ENCODE data around the gene ATP5F1D.
"Not testable (repeated sequence)": the region's sequence is repeated elsewhere in the genome, so short reads cannot be mapped to it uniquely, and the experiment has no call there.

Gene ATP5F1D

DNA sequence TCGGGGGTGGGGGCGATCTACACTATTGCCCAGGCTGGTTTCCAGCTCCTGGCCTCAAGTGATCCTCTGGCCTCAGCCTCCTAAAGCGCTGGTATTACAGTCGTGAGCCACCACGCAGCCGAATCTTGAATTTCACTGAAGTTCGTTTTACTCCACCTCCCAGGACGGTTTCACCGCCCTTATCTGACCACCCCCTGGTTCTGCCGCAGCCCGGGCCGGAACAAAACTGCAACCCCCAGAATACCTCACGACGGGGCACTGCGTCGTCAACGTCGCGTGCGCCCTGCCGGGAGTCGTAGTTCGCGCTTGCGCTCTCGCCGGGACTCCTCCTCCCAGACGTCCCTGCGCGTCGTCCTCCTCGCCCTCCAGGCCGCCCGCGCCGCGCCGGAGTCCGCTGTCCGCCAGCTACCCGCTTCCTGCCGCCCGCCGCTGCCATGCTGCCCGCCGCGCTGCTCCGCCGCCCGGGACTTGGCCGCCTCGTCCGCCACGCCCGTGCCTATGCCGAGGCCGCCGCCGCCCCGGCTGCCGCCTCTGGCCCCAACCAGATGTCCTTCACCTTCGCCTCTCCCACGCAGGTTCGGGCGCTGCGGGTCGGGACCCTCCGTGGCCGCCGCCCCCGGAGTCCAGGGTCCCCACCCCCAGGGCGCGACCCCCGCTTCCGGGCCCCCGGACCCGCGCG, at the start of gene ATP5F1D:
ATP5F1D (plus strand) TSS at position 335 of the 679 bp plus-strand sequence; CDS start at position 435, 100 bp downstream.
- peak; percentile 72 for DNase-seq

DNA sequence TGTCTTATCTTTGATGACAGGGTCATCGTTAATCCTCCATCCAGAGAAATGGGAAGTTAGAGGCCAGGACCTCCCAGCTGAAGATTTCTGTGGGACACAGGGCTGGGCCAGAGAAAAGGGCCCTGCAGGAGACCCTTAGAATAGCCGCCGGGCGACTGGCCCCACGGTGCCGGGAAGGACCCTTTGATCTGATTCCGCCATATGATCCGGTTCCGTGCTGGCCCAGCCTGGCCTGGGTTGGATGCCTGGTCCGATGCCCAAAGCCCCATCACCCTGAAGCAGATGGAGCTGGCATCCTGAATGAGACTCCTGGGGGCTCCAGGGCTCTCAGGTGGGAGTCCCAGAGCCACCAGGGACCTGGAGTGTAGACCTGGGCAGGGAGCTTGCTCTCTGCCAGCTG, 42.0 kb upstream of the ATP5F1D start:
- DNase-seq: no peak

DNA sequence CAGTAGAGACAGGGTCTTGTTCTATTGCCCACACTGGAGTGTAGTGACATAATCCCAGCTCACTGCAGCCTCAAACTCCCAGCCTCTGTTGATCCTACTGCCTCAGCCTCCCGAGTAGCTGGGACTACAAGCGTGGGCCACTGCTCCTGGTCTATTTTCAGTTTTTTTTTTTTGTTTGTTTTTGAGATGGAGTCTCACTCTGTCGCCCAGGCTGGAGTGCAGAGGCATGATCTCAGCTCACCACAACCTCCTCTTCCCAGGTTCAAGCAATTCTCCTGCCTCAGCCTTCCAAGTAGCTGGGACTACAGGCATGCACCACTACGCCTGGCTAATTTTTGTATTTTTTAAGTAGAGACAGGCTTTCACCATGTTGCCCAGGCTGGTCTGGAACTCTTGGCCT, 40.9 kb upstream of the ATP5F1D start:
- not testable (repeated sequence) for DNase-seq

DNA sequence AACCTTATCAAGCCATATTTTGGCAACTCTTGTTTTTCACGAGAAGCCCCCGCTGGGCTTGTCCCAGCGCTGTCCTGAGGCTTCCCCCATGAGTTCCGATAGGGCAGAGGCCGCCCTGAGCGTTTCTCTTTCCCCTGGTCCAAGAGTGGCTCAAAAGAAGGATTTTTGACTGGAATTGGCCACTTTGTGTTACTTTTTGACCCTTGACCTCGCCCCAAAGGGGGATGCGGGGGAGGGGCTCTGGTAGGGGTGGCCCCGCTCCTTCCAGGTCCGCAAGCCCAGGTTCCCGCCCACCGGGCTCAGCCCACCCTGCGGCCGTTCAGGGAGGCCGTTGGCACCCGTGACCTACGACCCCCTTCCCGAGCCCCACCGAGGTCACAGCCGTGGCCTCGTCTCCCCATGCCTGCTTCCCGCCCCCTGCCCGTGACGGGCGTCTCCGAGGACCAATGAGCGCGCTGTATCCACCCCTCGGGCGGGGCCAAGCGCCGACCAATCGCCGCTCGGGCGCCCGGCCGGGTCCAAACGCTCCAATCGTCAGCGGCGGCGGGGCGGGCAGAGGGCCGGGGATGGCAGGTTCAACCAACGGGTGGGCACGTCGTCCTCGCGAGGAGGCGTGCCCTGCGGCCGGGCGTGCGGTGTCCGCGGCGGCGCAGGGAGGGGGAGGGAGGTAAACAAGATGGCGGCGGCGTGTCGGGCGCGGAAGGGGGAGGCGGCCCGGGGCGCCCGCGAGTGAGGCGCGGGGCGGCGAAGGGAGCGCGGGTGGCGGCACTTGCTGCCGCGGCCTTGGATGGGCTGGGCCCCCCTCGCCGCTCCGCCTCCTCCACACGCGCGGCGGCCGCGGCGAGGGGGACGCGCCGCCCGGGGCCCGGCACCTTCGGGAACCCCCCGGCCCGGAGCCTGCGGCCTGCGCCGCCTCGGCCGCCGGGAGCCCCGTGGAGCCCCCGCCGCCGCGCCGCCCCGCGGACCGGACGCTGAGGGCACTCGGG, 36.1 kb upstream of the ATP5F1D start, which contains the start of gene STK11:
STK11 (plus strand) TSS at position 665 of the 986 bp plus-strand sequence. CDS start 1,136 bp downstream, outside the sequence.
- peak; percentile 84 for DNase-seq

DNA sequence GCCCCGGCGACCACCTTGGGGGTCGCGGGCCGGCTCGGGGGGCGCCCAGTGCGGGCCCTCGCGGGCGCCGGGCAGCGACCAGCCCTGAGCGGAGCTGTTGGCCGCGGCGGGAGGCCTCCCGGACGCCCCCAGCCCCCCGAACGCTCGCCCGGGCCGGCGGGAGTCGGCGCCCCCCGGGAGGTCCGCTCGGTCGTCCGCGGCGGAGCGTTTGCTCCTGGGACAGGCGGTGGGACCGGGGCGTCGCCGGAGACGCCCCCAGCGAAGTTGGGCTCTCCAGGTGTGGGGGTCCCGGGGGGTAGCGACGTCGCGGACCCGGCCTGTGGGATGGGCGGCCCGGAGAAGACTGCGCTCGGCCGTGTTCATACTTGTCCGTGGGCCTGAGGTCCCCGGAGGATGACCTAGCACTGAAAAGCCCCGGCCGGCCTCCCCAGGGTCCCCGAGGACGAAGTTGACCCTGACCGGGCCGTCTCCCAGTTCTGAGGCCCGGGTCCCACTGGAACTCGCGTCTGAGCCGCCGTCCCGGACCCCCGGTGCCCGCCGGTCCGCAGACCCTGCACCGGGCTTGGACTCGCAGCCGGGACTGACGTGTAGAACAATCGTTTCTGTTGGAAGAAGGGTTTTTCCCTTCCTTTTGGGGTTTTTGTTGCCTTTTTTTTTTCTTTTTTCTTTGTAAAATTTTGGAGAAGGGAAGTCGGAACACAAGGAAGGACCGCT, 35.2 kb upstream of the ATP5F1D start:
- DNase-seq: no peak

DNA sequence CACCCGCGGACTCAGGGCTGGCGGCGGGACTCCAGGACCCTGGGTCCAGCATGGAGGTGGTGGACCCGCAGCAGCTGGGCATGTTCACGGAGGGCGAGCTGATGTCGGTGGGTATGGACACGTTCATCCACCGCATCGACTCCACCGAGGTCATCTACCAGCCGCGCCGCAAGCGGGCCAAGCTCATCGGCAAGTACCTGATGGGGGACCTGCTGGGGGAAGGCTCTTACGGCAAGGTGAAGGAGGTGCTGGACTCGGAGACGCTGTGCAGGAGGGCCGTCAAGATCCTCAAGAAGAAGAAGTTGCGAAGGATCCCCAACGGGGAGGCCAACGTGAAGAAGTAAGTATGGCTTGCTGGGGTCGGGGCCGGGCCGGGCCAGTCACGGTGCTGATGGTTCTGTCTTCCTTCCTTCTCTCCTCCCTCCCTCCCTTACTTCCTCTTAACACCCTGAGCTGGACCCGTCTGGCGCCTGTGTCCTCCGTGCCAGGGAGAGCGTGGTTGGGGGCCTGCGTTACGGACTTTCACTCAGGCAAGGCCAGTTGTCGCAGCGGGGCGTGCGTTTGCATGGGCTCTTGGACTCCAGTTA, 34.6 kb upstream of the ATP5F1D start:
- no peak for DNase-seq

DNA sequence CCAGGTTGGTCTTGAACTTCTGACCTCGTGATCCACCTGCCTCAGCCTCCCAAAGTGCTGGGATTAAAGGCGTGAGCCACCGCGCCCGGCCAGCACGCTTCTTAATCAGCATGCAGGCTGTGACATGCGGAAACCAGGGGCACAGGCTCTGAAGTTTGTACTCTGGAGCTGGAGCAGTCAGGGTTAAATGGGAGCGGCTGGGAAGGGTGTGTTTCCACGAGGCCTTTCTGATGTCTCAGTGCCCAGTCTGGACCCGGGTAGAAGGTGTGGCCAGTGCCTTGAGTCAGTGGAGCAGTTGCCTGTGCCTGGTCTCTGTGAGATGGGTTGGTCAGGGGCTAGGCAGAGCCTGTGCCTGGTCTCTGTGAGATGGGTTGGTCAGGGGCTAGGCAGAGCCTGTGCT, 32.7 kb upstream of the ATP5F1D start:
- not testable (repeated sequence) for DNase-seq

DNA sequence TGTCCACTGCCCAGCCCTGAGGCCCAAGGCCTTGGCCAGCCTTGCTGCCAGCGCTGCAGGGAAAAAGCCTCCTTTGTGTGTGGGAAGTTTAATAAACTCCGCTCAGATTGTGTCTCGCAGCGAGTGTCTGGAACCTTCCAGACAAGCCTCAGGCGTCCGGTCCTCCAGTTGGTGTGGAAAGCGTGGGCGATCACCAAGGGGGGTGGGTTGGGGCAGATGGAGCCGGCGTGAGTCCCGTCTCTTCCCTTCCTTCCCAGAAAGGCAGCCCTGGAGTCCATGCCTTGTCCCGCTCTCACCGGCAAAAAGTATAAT, 31.4 kb upstream of the ATP5F1D start:
- no peak for DNase-seq

DNA sequence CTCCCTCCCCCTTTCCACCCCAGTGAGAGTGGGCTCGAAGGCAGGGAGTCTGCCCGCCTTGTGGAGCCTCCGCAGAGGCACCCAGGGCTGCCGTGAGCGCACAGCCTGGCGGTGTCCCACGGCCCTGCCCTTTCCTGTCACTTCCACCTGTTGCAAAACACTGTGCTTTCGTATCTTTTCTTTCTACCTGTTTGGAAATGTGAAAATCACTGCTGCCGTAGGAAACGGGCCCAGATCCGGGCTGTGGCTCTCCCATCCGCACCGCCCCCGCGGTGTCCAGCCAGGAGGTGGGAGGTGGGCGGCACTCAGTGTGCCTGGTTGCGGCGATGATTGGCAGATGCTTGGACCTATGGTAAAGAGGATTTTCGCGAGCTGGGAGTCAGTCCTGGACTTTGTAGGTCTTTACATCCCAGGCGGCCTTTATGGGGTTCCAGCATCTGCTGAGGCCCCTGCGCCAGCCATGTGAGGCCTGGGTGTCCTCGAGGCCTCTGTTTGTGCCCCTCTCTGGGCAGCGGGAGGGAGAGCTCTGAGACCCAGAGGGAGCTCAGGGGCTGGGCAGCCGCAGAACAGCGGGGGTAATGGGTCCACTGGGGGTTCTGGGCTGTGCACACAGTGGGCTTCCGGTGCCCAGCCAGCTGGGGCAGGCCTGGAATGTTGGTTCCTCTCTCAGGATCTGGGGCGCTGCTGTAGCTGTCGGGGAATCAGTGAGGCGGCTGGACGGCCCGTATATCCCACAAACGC, 29.9 kb upstream of the ATP5F1D start:
- DNase-seq: no peak

DNA sequence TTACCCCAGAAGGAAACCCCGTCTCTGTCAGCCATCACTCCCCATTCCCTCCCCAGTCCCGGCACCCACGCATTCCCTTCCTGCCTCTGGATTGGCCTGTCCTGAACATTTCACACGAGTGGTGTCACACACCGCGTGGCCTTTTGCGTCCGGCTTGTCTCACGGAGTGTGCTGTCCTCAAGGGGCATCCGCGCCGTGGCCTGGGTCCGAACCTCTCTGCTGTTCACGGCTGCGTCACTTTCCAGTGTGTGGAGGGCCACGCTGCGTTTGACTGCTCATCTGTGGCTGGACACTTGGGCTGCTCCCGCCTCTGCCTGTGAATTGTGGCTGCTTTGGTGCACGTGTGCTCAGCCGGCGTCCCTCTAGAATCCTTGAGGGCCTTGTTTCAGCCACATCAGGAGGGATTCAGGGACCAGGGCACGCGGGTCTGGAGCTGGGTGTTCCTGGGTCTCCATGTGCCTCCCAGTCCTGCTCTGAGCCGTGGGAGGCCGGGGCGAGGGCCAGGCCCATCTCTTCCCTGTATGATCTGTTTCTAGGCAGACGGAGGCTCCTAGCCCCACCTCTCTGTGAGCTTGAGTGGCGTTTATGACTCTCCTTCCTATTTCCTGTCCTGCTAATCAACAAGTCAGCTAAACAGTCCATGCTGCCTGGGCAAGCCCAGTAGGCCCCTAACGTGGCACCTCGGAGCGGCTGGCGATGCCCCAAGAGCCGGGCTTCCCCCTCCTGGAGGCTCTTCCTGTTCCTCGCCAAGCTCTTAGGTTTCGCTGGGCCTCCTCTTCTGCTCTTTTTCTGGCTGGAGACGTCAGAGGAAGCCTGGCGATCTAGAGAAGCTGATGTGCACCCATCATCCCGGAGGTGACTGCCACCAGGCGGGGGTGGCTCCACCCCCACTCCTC, 27.9 kb upstream of the ATP5F1D start:
- no peak for DNase-seq

DNA sequence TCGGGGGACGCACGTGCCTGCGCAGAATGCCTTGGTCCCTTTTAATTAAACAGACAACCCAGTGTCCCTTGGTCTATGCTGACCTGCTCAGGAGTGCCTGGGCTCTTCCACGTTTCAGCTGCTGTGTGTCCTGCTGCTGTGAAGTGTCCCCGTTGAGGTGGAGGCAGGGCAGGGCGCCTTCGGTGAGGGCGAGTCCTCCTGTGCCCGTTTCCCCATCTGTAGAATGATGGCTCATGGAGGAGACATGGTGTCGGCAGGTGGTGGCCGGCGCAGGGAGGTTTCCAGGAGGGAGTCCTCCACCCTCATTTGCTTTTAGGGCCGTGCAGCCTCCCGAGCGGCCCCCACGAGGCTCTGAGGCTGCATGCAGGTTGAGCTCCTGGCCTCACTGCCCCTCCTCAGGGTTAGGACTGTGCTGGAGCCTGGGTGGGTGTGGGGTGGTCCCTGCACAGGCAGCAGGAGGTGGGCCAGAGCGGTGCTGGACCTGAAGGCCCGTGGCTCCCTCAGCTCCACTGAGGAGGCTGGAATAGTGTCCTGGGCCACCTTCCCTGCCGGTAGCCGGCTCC, 27.2 kb upstream of the ATP5F1D start:
- DNase-seq: no peak

DNA sequence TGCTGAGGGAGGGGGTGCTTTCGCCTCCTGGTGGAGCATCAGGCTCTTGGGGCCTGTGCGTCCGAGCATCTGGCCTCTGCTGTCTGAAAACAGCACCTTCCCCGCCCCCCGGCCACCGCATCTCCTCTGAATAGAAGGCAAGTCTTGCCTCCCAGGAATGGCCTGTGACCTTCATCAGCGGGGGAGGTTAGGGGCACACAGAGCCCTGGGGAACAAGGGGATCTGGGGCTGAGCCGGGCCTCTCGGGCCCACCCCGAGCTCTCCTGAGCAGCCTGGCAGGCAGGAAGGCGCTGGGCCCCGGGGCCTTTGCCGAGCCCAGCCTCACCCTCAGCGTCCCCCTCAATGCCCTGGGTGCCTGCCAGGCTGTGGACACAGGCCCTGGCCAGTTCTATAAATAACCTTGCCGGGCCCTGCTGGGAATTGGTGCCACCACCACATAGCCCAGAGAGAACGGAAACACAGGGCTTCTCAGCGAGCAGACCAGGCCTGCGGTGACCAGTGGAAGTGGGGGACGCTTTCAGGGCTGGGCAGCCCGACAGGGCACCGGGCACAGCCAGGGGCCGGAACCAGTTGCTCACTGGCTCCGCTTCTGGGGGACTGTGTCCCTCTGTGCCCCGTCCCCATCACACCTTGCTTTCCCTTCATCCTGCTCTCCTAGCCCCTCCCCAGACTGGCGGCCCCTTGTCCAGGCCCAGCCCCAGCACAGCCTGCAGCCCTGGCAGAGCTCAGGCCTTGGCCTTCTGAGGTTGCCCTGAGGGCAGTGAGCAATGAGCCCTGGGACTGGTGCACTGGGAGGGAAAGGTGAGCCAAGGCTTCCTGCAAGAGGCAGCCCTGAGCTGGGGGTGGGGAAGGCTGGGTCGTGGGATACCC, 26.5 kb upstream of the ATP5F1D start:
- no peak for DNase-seq

DNA sequence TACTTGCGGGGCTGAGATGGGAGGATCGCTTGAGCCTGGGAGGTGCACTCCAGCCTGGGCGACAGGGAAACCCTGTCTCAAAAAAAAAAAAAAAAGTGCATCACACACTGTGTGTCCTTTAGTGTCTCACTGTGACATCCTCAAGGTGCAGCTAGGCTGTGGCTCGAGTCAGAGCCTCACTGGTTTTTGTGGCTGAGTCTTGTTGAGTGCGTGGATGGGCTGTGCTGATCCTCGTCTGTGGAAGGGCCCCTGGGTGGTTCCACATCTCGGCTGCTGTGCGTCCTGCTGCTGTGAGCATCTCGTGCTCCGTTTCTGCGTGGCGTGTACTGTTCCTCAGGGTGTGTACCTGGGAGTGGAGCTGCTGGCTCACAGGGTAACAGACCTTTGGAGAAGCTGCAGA, 24.8 kb upstream of the ATP5F1D start:
- DNase-seq: no peak

DNA sequence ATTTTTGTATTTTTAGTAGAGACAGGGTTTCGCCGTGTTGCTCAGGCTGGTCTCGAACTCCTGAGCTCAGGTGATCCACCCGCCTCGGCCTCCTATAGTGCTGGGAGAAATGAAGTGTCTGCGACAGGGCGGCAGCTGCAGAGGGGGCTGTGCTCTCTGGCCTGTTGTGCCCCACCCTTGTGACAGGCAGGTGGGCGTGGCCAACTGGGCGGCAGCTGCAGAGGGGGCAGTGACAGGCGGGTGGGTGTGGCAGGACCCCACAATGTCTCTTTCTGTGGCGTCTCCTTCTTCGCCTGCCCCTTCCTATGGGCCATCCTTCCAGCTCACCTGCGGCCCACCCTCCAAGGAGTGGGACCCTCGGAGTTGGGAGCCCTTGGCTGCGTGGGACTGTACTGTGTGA, 24.2 kb upstream of the ATP5F1D start:
- DNase-seq: no peak

DNA sequence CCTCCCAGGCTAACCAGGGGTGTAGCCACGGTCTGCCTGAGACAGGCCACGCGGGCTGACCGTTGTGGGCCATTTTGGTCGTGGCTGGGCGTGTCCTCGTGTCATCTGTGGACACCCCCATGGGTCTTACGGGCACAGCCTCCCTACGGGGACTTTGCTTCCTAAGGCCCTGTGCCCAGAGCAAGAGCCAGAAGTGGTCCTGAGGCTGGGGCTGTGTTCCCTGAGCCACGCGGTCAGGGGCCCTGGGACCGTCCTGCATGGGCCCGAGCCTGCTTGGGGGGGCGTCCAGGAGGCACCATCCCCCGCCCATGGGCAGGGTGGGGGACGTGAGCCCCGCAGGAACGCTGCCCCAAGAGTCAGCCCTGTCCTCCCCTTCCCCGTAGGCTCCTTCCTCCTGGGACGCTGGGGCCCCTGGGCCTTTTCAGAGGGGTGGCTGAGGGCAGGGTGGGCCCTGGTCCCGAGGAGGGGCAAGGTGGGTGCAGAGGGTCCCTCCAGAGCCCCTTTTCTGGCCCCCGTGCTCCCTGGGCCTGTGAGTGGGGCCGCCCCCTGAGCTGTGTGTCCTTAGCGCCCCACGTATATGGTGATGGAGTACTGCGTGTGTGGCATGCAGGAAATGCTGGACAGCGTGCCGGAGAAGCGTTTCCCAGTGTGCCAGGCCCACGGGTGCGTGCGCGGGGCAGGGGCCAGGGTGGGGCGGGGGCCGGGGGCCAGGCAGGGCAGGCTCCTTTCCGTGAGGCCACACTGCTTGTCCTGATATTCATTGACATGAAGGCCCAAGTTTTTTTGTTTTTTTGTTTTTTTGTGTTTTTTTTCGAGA, 22.6 kb upstream of the ATP5F1D start:
- DNase-seq: no peak

DNA sequence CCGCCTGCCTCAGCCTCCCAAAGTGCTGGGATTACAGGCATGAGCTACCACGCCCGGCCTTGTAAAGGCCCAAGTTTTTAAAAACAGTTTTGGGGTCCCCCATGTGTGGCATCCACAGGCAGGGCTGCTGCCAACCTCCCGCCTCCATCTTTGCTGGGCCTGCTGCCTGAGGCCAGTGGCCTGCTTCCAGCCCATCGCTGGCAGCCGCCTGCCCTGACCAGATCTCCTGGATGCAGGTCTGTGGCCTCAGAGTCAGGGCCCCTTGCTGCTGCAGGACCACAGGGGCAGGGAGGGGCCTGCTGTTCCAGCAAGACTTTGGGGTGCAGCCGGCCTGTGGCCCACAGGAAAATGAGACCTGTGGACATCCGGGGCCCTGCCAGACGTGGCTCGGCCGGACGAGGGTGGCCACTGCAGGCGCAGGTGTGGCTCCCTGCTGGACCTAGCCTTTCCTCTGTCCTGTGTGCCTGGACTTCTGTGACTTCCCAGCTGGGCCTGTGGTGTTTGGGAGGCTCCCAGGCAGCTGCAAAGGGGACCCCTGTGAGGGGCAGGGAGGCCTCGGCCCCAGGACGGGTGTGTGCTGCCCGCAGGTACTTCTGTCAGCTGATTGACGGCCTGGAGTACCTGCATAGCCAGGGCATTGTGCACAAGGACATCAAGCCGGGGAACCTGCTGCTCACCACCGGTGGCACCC, 21.6 kb upstream of the ATP5F1D start:
- DNase-seq: no peak

DNA sequence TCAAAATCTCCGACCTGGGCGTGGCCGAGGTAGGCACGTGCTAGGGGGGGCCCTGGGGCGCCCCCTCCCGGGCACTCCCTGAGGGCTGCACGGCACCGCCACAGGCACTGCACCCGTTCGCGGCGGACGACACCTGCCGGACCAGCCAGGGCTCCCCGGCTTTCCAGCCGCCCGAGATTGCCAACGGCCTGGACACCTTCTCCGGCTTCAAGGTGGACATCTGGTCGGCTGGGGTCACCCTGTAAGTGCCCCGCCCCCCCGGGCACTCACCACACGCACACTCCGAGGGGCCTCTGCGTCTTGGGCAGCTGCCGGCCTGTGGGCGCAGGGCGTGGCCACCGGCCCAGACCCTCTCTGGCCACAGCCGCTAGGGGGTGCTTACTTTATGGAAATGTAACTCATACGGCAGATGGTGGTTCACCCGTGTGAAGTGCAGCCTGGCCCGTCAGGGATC, 21.0 kb upstream of the ATP5F1D start:
- DNase-seq: peak; percentile 39
